GM12801 (cell line): ENCODE results near the gene CHADL.

Experiments
- CTCF ChIP-seq: IDR thresholded peaks from one replicate; pipeline ENCODE4 v1.5.1; 2011; ENCODE audit warnings: control low read depth; ENCODE audit not compliant: insufficient read length; ENCODE audit errors: extremely low read depth

Gene CHADL

GRCh38 chr22:41254230-41254629 lies 13.5 kb upstream of the CHADL start:
- TF ChIP-seq CTCF = no peak

- TF ChIP-seq CTCF = no peak
Measured at GRCh38 chr22:41252365-41252764, 11.6 kb upstream of the CHADL start.

- TF ChIP-seq CTCF = no peak
Measured at GRCh38 chr22:41250127-41250526, 9.4 kb upstream of the CHADL start.

- no peak for TF ChIP-seq CTCF
Measured at GRCh38 chr22:41249442-41249841, 8.7 kb upstream of the CHADL start.

- TF ChIP-seq CTCF = no peak
Measured at GRCh38 chr22:41248758-41249157, 8.0 kb upstream of the CHADL start.

- no peak for TF ChIP-seq CTCF
Measured at GRCh38 chr22:41248314-41248713, 7.6 kb upstream of the CHADL start.

- no peak for TF ChIP-seq CTCF
Measured at GRCh38 chr22:41247703-41248102, 7.0 kb upstream of the CHADL start.
